ENCODE measurements around the gene STRIP1. TPM values are rescaled to one million over a fixed set of nuclear protein-coding genes. Genes with fewer than 3 reads are reported as not detected.
"Not testable (repeated sequence)": the region's sequence is repeated elsewhere in the genome, so short reads cannot be mapped to it uniquely, and the experiment has no call there.

The STRIP1 gene
- total RNA-seq, 1 donor from 2014 or later = 55.7 TPM

GRCh38 chr1:110008971-110009565 lies 25.4 kb upstream of the STRIP1 start:
- DNase-seq (ENCODE audit: extremely low read depth, low read depth, low spot score) = no peak

- DNase-seq (ENCODE audit: extremely low read depth, low read depth, low spot score) = no peak
Observed at GRCh38 chr1:110011527-110012041, 22.8 kb upstream of the STRIP1 start.

DNA sequence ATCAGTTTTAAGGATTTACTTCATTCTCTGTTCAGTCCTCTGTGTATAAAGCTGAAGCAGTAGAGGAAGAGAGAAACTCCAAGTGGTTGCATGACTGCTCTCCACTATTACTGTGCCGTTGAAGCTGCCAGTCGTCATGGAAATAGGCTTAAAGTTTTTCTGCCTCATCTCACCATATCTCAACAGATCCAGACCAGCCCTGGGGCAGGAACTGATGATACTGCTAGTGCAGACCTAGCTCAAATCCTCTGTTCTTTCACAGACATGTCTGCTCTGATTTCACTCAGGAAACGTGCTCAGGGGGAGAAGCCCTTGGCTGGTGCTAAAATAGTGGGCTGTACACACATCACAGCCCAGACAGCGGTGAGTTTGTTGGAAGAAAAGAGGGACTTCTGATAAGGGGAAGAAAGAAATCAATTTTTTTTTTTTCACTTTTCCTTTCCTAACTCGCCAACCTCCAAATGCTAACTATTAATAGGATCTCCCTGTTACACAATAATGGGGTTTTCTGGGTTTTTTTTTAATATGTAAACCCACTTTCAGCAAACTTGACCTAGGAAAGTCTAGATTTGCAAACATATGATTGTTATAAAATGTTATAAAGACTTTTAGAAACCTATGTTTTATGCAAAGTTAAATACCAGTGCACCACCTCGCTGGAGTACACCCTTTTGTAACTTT lies 22.2 kb upstream of the STRIP1 start:
- no peak for DNase-seq (ENCODE audit: extremely low read depth, low read depth, low spot score)

GRCh38 chr1:110017792-110018191 lies 16.6 kb upstream of the STRIP1 start:
- DNase-seq (ENCODE audit: extremely low read depth, low read depth, low spot score) = no peak

GRCh38 chr1:110018396-110018795 lies 16.0 kb upstream of the STRIP1 start:
- no peak for DNase-seq (ENCODE audit: extremely low read depth, low read depth, low spot score)

GRCh38 chr1:110019770-110020169 lies 14.7 kb upstream of the STRIP1 start:
- no peak for DNase-seq (ENCODE audit: extremely low read depth, low read depth, low spot score)

- DNase-seq (ENCODE audit: extremely low read depth, low read depth, low spot score) = no peak
Observed at GRCh38 chr1:110021285-110021684, 13.1 kb upstream of the STRIP1 start.

GRCh38 chr1:110024613-110025012 lies 9.8 kb upstream of the STRIP1 start:
- no peak for DNase-seq (ENCODE audit: extremely low read depth, low read depth, low spot score)

DNA sequence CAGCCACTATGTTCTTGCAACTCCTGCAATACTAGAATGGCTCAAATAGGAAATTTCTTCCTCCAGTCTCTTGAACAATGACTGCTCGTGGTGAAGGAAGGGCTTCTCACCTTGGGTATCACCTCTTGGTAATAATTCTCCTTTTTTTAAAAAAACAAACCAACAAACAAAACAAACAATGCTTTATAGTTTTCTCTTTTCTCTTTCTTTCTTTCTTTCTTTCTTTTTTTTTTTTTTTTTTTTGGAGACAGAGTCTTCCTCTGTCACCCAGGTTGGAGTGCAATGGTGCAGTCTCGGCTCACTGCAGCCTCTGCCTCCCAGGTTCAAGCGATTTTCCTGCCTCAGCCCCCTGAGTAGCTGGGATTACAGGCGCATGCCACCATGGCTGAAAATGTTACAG lies 3.7 kb upstream of the STRIP1 start:
- not testable (repeated sequence) for DNase-seq (ENCODE audit: extremely low read depth, low read depth, low spot score)

DNA sequence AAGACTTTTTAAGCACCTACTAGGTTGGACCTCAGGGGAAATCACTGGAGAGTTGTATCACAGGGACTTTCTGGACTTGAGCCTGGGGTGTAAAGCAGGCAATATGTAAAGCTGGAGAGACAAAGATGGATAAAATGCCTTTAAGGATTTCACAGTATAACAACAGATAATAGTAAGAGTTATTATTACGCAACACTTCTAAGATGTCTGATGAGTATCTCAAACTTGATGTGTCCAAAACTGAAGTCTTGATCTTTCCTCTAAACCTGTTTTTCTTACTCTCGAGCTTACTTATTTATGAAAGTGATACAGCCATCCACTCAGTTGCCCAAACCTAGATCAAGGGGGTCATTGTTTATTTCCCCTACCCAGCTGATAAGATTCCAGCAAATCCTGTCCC lies 2.1 kb upstream of the STRIP1 start:
- no peak for DNase-seq (ENCODE audit: extremely low read depth, low read depth, low spot score)

- no peak for DNase-seq (ENCODE audit: extremely low read depth, low read depth, low spot score)
Observed at GRCh38 chr1:110033421-110033820, 1.0 kb upstream of the STRIP1 start.

DNA sequence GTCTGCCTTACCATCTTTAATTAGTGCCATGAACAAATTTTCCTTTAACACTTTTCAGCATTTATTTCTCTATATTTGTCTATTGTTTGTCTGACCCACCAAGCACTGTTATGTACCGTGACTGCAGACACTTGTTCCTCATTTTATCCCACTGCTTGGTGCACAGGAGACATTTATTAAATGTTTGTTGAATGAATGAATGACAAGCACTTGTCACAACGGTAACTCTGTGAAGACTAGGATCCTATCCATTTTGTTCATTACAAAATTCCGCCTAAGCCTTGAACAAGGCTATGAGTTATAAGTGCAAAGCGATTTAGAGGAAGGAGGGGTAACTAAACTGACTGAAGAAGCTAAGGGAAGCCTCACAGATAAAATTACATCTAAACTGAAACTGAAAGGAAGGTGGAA lies 379 bp upstream of the STRIP1 start:
- DNase-seq (ENCODE audit: extremely low read depth, low read depth, low spot score) = no peak

- DNase-seq (ENCODE audit: extremely low read depth, low read depth, low spot score) = no peak
Observed at GRCh38 chr1:110035236-110035752, 870 bp downstream of the STRIP1 start.

- DNase-seq (ENCODE audit: extremely low read depth, low read depth, low spot score) = no peak
Observed at GRCh38 chr1:110038271-110038670, 3.8 kb downstream of the STRIP1 start.

- no peak for DNase-seq (ENCODE audit: extremely low read depth, low read depth, low spot score)
Observed at GRCh38 chr1:110039641-110040040, 5.2 kb downstream of the STRIP1 start.

DNA sequence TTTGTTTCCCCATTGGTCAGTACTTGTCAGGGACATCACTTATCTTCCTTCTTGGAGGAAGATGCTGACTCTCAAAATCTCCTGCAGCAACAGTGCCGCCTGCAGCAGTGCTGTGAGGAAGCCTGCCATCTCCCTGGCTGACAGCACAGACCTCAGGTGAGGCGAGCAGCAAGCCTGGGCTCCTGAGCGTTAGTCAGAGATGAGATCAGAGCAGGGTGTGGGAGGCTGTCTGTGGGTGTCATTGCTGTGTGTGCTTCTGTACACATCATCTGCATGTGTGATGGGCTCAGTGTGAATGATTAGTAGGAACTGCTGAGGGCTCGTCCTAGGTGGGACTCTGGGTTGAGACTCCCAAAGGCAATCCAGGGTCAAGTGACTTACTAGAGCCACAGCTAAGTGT lies 6.1 kb downstream of the STRIP1 start:
- DNase-seq (ENCODE audit: extremely low read depth, low read depth, low spot score) = no peak

- no peak for DNase-seq (ENCODE audit: extremely low read depth, low read depth, low spot score)
Observed at GRCh38 chr1:110043016-110043415, 8.6 kb downstream of the STRIP1 start.

DNA sequence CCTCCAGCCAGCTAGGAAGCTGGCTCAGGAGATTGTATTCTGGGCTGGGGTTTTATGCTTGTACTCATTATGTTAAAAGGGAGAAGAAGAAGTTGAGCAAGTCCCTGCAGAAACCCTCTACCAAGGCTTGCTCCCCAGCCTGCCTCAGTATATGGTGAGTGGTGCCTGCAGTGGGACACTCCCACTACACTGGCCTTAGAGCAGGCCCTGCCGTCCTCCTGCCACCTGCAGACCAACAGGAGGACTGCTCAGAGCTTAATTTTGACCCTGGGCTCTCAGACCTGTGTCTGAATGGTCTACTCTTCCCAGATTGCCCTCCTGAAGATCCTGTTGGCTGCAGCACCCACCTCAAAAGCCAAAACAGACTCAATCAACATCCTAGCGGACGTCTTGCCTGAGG lies 13.0 kb downstream of the STRIP1 start:
- no peak for DNase-seq (ENCODE audit: extremely low read depth, low read depth, low spot score)

DNA sequence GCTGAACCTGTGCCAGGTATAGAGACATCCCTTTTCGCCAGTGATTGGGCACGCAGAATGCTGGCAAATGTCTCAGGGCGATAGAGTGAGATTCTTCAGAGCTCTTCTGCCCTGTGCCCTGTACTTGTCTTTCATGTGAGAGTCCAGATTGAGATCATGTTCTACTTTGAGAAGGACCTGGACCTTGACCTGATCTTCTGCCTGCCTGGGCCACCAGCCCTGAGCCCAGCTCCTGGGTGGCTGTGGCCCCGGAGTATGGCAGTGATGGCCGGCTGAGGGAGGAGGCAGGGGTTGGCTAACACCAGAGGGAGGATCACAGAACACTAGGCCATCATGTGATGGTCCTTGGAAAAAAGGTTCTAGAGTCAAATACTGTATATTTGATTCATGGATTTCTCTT lies 13.8 kb downstream of the STRIP1 start:
- DNase-seq (ENCODE audit: extremely low read depth, low read depth, low spot score) = no peak

GRCh38 chr1:110048923-110049601 lies 14.6 kb downstream of the STRIP1 start:
- no peak for DNase-seq (ENCODE audit: extremely low read depth, low read depth, low spot score)

- no peak for DNase-seq (ENCODE audit: extremely low read depth, low read depth, low spot score)
Observed at GRCh38 chr1:110049801-110050601, 15.6 kb downstream of the STRIP1 start.
